GM19452 (cell line): Measurements from ENCODE around the gene ATP6V0C.

Experiments
- ATAC-seq: cut with Tn5 transposase; IDR thresholded peaks from one replicate; pipeline ENCODE4 v1.9.1; 2021; ENCODE audit not compliant: unreplicated experiment

ATP6V0C gene

DNA sequence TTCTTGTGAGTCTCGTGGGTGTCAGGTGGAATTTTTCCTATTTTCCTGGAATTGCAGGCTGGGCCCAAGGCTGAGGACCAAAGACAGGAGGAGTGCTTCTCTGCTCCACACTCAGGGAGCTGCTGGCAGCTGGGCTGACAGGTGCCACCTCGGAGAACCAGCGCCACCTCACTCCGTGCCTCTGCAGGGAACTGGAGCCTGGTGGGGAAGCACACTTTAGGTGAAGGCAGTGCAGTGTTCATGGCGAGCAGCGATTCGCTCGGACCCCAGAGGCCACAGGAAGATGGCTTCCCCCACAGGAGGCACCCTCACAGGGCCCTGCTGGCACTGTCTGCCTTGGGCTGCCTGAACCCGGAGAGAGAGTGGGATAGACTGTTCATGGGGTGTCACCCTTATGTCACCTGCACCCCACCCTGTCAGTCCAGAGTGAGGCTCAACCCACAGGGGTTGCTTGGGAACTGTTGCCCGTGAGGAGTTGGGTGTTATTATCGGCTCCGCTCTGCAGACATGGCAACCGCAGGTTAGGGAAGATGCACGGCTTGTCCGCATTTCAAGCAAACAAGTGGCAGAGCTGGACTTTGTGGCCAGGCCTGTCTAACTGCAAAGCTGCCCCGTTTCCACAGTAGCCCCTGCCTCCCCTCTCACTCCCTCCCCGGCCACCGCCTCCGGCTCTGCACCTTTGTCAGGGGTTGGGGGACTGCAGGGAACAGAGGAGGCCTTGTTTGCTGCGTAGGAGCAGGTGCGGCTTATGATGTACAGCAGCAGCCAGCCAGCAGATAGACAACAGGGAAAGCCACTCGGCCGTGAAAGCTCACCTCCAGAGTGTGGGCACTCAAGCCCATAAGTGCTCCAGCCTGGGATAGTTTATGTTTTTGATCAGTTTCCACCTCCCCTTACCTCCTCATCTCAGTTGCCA lies 23.3 kb upstream of the ATP6V0C start:
- ATAC-seq, result no peak

DNA sequence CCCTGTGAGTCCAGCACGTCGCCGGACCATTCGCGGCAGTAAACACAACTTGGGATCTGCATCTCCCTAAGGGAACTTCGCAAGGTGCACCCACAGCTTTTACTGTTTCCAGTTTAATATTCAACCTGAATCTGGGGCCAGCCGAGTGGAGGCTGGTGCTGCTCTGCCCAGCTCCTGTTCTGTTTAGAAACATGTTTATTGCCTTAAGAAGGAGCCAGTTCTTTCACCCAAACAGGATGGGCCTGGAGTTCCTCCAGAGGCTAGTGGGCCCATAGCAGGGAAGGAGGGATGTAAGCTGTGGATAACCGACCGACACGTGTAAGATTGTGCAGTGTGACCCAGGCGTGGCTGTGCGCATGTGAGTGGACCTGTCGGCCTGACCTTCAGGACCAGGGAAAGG lies 21.5 kb upstream of the ATP6V0C start:
- ATAC-seq, result no peak

DNA sequence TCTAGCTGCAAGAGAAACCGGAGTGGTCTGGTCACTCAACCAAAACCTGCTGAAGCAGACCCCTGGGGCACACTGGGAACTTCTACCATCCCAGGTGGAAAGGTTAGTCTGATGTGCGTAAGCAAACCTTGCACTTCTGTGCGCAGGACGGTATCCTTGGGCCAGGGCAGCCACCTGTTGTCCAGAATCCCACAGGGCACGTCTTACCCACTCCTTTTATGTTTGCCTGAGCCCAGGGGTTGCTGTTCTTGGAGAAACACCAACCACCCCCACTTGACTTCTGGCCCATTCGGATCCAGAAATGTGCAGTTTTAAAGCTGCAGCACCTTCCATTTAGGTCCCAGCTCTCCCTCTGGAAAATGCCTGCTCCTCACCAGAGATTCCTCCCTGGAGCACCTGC lies 20.1 kb upstream of the ATP6V0C start:
- no peak for ATAC-seq

DNA sequence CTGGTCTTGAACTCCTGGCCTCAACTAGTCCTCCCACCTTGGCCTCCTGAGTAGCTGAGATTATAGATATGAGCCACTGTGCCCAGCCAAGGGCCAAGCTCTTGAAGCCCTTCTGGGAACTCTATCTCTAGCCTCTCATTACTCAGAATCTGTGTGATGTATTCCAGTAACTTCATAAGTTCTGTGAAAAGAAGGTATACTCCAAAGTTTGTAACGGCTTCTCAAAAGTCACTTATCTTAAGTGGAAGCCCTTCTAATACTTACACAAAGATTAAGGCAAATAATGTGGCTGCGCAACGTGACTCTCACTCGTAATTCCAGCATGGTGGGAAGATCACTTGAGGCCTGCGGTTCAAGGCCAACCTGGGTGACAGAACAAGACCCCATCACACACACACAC lies 19.1 kb upstream of the ATP6V0C start:
- ATAC-seq, result no peak

DNA sequence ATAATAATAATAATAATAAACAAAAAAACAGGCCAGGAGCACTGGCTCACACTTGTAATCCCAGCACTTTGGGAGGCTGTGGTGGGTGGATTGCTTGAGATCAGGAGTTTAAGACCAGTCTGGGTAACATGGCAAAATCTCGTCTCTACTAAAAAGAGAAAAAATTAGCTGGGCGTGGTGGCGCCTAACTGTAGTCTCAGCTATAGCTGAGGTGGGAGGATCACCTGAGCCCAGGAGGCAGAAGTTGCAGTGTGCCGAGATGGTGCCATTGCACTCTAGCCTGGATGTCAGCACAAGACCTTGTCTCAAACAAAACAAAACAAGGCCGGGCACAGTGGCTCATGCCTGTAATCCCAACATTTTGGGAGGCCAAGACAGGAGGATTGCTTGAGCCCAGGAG lies 18.7 kb upstream of the ATP6V0C start:
- ATAC-seq, result no peak

DNA sequence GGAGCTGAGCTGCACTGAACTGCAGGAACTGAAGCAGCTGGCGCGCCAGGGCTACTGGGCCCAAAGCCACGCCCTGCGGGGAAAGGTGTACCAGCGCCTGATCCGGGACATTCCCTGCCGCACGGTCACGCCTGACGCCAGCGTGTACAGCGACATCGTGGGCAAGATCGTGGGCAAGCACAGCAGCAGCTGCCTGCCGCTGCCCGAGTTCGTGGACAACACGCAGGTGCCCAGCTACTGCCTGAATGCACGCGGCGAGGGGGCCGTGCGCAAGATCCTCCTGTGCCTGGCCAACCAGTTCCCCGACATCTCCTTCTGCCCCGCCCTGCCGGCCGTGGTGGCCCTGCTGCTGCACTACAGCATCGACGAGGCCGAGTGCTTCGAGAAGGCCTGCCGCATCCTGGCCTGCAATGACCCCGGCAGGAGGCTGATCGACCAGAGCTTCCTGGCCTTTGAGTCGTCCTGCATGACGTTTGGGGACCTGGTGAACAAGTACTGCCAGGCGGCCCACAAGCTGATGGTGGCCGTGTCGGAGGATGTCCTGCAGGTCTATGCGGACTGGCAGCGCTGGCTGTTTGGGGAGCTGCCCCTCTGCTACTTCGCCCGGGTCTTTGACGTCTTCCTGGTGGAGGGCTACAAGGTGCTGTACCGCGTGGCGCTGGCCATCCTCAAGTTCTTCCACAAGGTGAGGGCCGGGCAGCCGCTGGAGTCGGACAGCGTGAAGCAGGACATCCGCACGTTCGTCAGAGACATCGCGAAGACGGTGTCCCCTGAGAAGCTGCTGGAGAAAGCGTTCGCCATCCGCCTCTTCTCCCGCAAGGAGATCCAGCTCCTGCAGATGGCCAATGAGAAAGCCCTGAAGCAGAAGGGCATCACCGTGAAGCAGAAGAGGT lies 17.3 kb upstream of the ATP6V0C start:
- ATAC-seq, result no peak

DNA sequence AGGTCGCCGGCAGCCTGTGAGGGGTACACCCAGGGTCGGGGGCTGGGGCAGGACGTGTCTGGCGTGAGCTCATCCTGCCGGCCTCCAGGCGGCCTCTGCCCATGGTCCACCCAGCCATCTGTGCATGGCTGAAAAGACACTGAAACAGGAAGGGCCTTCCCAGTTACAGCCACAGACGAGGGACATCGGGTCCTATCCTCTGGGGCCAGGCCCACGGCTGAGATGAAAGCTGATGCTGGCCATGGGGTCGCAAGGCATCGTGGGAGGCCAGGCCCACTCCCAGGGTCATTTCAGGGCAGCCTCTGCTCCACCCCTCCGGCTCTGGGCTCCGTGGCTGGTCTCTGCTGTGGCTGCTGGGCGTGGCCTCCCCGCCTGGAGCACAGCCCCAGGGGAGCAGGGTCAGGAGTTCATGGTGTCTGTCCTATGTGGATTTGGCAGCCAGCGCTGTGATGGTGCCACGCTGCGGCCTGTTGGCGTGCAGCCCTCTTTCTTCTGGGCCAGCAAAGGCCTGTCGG lies 16.6 kb upstream of the ATP6V0C start:
- ATAC-seq, result no peak

DNA sequence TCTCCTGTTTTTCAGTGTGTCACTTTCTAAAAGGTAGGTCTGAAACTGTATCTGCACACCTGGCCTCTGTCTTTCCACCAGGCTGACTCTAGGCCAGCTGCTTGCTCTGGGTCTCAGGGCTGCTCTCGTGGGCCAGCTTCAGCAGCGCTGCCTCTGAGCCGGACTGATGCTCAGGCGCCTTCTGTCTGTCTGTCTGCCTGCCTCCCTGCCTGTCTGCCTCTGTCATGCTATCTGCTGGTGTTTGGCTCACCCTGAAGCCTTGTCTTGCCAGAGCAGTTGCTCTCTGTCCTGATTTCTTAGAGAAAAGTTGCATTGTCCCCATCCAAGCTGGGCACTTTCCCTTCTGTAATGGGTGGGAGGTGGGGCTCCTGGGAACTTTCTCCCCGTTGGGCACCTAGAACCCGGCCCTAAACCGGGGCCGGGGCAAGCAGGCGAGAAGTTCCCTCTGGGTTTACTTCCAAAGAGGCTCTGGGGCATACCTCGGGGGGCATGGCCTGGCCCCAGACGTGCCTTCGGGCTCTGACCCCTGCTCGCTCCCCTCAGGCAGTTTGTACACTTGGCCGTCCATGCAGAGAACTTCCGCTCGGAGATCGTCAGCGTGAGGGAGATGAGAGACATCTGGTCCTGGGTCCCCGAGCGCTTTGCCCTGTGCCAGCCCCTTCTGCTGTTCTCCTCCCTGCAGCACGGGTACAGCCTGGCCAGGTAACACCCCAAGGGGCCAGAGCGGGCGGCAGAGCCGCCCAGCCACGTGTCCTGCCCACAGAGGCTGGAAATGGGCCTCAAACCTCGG lies 15.9 kb upstream of the ATP6V0C start:
- no peak for ATAC-seq

DNA sequence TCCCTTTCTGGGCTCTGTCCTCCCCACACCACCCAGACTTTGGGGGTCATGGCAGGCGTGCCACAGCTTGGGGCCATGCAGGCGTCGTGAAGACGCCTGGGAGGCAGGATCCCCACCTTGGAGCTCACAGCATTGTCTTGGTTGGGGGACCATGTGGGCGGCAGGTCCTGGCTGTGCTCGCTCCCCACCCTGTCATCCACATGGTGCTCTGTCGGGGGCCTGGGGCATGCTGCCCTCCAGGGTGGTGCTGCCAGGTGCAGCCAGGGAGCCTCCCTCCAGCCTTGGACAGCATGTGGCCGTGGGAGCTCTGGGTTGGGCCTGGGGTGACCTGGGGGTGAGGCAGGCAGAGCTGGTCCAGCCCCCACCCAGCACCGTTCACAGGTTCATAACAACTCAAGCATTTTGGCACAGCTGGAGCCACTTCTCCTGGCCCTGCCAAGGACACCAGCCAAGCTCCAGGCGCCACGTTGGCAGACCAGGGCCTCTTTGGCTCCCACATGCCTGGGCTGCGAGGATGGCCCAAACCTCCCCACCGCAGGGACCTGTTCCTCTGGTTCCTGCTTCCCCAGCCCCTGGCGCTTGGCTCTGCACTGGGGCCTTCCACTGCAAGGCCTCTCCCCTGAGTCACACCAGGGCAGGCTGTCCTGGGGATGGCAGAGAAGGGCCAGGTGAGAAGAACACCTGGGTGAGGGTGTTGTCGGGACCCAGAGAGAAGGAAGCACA lies 15.1 kb upstream of the ATP6V0C start:
- no peak for ATAC-seq

DNA sequence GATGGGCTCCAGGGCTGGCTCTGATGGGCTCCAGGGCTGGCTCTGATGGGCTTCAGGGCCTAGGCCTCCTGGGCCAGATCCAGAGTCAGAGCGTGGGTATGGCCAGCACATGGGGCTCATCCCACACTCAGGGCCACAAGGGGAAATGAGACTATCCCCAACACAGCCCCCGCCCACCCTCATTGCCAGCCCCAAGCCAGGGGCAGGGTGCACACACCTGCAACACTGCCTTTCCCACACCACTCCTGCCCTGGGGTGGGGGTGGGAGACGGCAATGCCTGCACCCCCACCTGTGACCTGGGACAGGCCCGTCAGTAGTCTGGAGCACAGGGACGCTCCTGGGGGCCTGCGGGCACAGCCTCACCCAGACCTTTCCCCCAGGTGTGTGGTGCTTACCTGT lies 14.3 kb upstream of the ATP6V0C start:
- ATAC-seq, result no peak

DNA sequence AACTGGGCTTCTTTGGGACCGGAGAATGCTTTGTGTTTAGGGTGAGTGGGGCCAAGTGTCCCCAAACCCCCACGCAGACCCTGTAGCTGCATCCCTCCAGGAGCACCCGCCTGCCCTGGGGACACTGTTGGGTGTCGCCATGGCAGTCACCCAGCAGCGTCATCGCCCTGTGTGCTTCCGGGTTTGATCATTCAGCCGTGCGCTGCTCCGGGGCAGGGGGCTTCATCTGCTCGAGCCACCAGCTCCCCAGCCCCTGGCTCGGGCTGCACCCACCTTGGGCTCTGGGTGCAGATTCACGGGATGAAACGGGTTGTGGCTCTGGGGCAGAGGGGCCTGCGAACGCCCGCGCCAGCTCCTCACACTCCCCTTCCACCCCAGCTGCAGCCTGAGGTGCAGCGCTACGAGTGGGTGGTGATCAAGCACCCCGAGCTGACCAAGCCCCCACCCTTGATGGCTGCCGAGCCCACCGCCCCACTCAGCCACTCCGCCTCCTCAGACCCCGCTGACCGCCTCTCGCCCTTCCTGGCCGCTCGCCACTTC lies 13.8 kb upstream of the ATP6V0C start:
- no peak for ATAC-seq

DNA sequence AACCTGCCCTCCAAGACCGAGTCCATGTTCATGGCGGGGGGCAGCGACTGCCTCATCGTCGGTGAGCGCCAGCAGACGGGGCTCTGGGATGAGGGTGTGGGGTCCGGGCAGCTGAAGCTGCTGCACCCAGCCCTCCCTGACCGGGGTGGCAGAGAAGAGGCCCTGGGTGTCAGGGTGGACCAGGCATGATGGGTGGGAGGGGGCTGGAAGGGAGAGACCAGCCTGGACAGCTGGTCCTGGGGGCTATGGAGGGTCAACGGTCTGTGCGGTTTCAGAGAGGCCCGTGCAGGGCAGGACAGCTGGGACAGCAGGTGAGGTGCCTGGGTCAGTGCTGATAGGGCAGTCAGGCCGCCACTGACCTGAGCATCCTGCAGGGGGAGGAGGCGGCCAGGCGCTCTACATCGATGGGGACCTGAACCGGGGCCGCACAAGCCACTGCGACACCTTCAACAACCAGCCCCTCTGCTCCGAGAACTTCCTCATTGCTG lies 13.3 kb upstream of the ATP6V0C start:
- ATAC-seq, result no peak

DNA sequence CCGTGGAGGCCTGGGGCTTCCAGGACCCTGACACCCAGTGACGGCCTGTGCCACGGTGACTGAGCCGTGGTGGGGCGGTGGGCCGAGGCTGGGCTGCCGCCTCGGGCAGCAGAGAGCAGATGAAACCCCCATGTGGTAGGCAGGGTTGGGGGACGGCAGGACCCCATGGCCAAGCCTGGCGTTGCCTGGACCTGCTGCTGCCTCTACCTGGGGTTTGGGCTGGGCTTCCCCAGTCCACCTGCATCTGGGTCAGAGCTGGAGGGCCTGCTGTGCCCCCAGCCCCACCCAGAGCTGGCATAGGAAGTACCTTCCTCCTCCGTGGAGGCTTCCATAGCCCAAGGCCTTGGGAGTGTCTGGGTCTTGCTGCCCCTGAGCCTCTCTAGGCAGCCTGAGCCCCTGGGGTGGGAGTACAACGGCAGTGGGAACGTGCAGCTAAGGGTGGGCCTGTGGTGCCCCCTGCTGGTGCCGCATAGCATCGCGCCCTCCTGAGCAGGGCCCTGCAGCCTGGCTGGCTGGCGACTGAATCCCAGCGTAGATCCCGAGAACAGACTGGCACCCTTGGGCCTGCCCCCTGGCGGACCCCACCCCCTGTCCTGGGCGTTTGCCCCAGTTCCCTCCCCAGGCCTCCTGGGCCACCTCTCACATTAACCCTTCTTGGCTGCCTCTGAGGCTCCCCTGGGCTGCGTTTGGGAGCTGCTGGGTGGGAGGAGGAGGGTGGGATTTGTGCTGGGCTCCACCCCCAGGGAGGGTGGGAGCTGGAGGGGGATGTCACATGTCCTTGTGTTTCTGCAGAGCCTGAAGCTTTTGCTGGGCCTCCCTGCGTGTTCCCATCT lies 12.6 kb upstream of the ATP6V0C start:
- ATAC-seq, result no peak

DNA sequence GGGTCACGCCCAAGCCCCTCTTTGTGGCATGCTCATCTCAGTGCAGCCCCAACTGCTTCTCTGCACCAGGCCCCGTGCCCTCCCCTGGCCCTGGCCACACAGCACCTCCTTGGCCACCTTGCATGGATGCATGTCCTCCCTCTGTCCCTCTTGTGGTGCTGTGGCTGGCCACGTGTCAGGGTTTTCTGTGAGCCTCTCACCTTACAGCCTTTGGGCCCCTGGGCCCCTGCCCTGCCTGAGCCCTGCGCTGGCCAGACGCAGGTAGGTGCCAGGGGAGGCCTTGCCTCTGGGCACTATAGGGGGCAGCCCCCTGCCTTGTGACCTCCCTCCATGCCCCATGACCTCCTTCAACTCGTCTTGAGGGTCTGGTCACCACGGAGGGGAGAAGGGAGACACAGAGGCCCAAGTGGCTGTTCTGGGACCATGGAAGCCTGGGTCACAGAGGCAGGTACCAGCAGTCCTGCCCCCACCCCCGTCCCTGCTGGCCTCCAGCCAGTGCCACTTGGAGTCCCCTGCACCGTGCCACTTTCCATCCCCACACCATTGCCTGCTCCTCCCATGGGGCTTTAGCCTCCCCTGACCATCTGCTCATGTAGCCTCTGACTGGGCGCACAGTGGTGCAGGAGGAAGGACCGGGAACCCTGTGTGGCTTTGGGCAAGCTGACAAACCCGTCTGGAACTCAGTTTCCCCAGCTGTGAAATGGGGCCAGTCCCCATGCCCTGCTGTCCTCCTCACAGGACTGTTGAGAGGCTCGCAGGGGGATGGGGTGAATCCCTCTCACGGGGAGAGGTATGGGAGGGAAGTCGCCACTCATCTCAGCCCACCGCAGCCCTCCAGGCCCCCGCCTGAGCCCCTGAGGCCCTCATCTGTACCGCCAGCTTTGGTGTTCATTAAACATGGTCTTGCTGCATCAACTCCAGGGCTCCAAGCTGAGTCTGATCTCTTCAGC lies 11.5 kb upstream of the ATP6V0C start:
- no peak for ATAC-seq

DNA sequence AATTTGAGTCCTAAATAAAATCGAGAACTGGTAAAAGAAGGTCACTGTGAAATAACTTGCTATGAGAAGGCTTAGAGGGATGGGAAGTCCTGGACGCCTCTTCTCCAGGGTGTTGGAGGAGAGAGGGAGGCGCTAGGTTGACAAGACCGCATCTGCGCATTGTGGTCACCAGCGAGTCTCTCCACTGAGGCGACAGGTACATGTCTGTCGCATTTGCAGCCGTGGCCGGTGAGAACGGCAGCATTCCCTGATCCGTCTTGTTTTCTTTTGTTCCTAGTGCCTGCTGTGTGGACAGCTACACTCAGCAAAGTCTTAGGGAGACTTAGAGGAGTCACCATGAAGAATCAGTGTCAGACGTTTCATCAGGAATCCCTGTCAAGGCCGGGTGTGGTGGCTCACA lies 8.1 kb upstream of the ATP6V0C start:
- no peak for ATAC-seq

DNA sequence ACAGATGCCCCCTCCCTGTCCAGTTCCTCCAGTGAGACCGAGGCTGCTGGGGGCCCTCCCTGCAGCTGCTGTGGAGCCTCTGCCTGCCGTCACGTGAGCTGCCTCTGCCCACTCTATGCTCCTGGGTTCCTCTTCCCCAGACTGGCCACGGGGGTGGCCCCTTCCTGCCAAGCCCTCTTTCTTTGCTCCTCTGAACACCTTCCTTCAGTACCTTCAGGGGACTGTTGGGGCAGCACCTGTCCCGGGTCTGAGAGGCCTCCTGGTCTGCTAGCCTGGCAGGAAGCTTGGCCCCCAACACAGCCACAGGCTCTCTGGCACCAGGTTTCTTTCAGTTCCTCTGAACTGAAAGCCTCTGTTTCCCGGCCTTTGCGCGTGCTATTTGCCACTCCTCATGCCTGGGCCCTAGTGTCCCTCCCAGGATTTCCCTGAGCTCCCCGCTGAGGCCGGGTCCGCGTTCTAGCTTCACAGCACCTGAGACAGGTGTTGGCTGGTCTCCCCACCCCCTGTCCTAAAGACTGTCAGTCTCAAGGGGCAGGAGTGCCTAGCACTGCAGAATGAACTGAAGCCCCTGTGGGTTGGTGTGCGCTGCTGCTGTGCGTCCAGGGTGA lies 6.6 kb upstream of the ATP6V0C start:
- ATAC-seq, result no peak

DNA sequence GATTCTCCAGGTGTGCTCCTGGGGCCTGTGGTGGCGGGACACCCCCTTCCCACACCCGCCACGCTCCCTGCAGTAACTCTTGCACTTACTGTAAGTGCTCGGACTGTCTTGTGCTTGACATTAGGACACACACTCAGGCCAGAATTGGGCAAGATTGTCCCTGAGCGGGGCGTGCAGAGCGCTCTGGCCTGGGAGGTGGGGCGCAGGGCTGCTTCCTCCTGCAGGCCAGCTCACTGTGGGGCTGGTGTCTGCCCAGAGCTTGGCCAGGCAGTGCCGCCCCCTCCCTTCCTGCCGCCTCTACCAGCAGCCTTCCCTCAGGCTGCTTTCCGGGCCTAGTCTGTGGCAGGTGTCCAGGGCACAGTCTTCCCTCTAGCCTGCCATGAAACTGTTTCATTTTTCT lies 6.1 kb upstream of the ATP6V0C start:
- no peak for ATAC-seq
